GM10266 (cell line): ENCODE measurements around the gene XKR8.

ENCODE experiments used
- DNase-seq: peaks from one replicate; pipeline ENCODE4 v3.0.0; 2012; ENCODE audit errors: extremely low spot score
- TF ChIP-seq, protein P1 (sequence below): IDR thresholded peaks from 2 replicates; pipeline ENCODE4 v1.5.1; 2012; ENCODE audit warnings: mild to moderate bottlenecking, low read depth; ENCODE audit not compliant: control insufficient read depth, insufficient read depth; ENCODE audit errors: missing control alignments

The XKR8 gene

DNA sequence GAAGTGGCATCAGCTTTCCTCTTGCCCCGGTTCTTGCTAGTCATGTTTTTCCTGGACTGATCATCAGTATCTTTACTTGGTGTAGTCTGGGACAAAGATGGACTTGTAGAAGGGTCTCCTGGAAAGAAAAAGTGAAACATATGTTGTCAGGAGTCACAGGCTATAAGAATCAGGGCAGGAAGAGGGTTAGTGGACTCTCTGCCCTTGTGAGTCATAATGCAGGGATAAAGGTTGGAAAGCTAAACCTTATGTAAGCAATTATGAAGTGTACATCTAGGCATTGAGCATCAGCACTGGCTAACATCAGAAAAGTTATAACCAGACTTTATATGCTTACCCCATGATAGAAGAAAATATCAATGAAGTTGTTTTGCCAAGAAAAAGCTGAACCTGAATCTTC lies 51.2 kb downstream of the XKR8 start:
- no peak for DNase-seq
- TF ChIP-seq, protein P1, sequence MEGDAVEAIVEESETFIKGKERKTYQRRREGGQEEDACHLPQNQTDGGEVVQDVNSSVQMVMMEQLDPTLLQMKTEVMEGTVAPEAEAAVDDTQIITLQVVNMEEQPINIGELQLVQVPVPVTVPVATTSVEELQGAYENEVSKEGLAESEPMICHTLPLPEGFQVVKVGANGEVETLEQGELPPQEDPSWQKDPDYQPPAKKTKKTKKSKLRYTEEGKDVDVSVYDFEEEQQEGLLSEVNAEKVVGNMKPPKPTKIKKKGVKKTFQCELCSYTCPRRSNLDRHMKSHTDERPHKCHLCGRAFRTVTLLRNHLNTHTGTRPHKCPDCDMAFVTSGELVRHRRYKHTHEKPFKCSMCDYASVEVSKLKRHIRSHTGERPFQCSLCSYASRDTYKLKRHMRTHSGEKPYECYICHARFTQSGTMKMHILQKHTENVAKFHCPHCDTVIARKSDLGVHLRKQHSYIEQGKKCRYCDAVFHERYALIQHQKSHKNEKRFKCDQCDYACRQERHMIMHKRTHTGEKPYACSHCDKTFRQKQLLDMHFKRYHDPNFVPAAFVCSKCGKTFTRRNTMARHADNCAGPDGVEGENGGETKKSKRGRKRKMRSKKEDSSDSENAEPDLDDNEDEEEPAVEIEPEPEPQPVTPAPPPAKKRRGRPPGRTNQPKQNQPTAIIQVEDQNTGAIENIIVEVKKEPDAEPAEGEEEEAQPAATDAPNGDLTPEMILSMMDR: no peak
